B cell (primary cell): Measurements from ENCODE around the gene ELL. TPM values are rescaled to one million over a fixed set of nuclear protein-coding genes. Genes with fewer than 3 reads are reported as not detected.

Experiments
- ATAC-seq: fragments of 200-7000 bp; cut with Tn5 transposase; one replicate; pipeline ENCODE4 v1.10.0; 2021; ENCODE audit warnings: low read depth, mild to moderate bottlenecking, moderate number of reproducible peaks, moderate library complexity
- CTCF ChIA-PET: fragments of 350-600 bp; sonication (Branson Sonifier 250); formaldehyde crosslinking; loops from one replicate; lab custom pipeline; 2021; ENCODE audit warnings: antibody characterized with exemption, inconsistent platforms; lab: Charles Lee
- POLR2A ChIA-PET: fragments of 350-600 bp; sonication (Branson Sonifier 250); formaldehyde crosslinking; loops from one replicate; lab custom pipeline; 2021; ENCODE audit warnings: antibody characterized with exemption; lab: Charles Lee
- DNase-seq: peaks from one replicate; pipeline ENCODE4 v3.0.0; 2013
- H2AFZ ChIP-seq: 2 replicates; pipeline ENCODE4 v1.6.1; 2012; ENCODE audit warnings: mild to moderate bottlenecking, low read depth, low read length; ENCODE audit not compliant: insufficient read depth, poor library complexity, severe bottlenecking
- H3K27ac ChIP-seq, 2 donors: 1 replicate in 1 of 2; 2 replicates in 1 of 2; pipeline ENCODE4 v1.5.1; 2012 to 2013; ENCODE audit warnings: low read length in 2 of 2, mild to moderate bottlenecking in 2 of 2, moderate library complexity in 1 of 2
- H3K27me3 ChIP-seq, 4 experiments: fragments of 200-600 bp in 1 of 4; sonication (generic) in 1 of 4; replicated peaks in 1 of 4; 1 replicate in 2 of 4; 2 replicates in 2 of 4; pipeline versions ENCODE4 v1.6.1 to v1.7.0; 2013 to 2016; ENCODE audit warnings: low read length in 3 of 4, mild to moderate bottlenecking in 2 of 4, mixed read lengths in 1 of 4, moderate library complexity in 1 of 4; ENCODE audit not compliant: insufficient read depth in 4 of 4, control insufficient read depth in 3 of 4; ENCODE audit errors: control extremely low read depth in 1 of 4
- H3K36me3 ChIP-seq, 2 experiments: replicated peaks in 1 of 2; 1 replicate in 1 of 2; 2 replicates in 1 of 2; pipeline versions ENCODE4 v1.6.1 to v1.7.1; 2013; ENCODE audit warnings: low read length in 1 of 2; ENCODE audit not compliant: insufficient read depth in 2 of 2, control insufficient read depth in 1 of 2; ENCODE audit errors: control extremely low read depth in 1 of 2, extremely low read depth in 1 of 2
- H3K4me1 ChIP-seq, 2 donors: fragments of 200-600 bp in 1 of 2; sonication (generic) in 1 of 2; 1 replicate in 1 of 2; 2 replicates in 1 of 2; pipeline versions ENCODE4 v1.5.1 to v1.6.1; 2013 to 2017; ENCODE audit warnings: low read length in 2 of 2; ENCODE audit not compliant: control insufficient read depth in 2 of 2, insufficient read depth in 2 of 2
- H3K4me2 ChIP-seq: replicated peaks from 2 replicates; pipeline ENCODE3; 2012; ENCODE audit warnings: mild to moderate bottlenecking, low read depth, low read length; ENCODE audit not compliant: poor library complexity, severe bottlenecking
- H3K4me3 ChIP-seq, 5 experiments: fragments of 200-600 bp in 1 of 5; sonication (generic) in 1 of 5; 1 replicate in 3 of 5; 2 replicates in 2 of 5; pipeline versions ENCODE4 v1.5.1 to v1.7.0; 2011 to 2016; ENCODE audit warnings: low read length in 4 of 5, mild to moderate bottlenecking in 4 of 5, low read depth in 2 of 5, control low read depth in 1 of 5, moderate library complexity in 1 of 5; ENCODE audit not compliant: insufficient read depth in 1 of 5; ENCODE audit errors: control extremely low read depth in 1 of 5, extremely low read depth in 1 of 5
- H3K79me2 ChIP-seq: fragments of 200-600 bp; sonication (generic); one replicate; pipeline ENCODE4 v1.6.0; 2016; ENCODE audit warnings: low read length; ENCODE audit not compliant: control insufficient read depth, insufficient read depth
- H3K9ac ChIP-seq: fragments of 200-600 bp; sonication (generic); 2 replicates; pipeline ENCODE4 v1.6.1; 2017; ENCODE audit warnings: mild to moderate bottlenecking, low read length, moderate library complexity
- H3K9me3 ChIP-seq, 3 donors: one replicate each; pipeline versions ENCODE4 v1.6.1 to v1.7.1; 2013; ENCODE audit warnings: low read length in 2 of 3; ENCODE audit not compliant: control insufficient read depth in 2 of 3, insufficient read depth in 1 of 3; ENCODE audit errors: control extremely low read depth in 1 of 3
- H4K20me1 ChIP-seq: 2 replicates; pipeline ENCODE4 v1.6.0; 2012; ENCODE audit warnings: mild to moderate bottlenecking, low read length; ENCODE audit not compliant: insufficient read depth, control insufficient read depth, poor library complexity, severe bottlenecking
- H3K27ac Mint-ChIP-seq: one replicate; pipeline ENCODE4 v1.8.0; 2021; ENCODE audit warnings: mixed read lengths
- H3K27me3 Mint-ChIP-seq: one replicate; pipeline ENCODE4 v1.8.0; 2021; ENCODE audit warnings: mixed read lengths
- H3K4me1 Mint-ChIP-seq: one replicate; pipeline ENCODE4 v1.8.0; 2021; ENCODE audit warnings: mixed read lengths
- H3K4me3 Mint-ChIP-seq: one replicate; pipeline ENCODE4 v1.8.0; 2021; ENCODE audit warnings: mixed read lengths
- H3K9me3 Mint-ChIP-seq: one replicate; pipeline ENCODE4 v1.8.0; 2022; ENCODE audit warnings: mixed read lengths; ENCODE audit not compliant: insufficient read depth
- CTCF ChIP-seq: fragments of 200-600 bp; IDR thresholded peaks from one replicate; pipeline ENCODE4 v1.8.0; 2022; ENCODE audit warnings: antibody characterized with exemption, mild to moderate bottlenecking
- EZH2 ChIP-seq: IDR thresholded peaks from 2 replicates; pipeline ENCODE4 v1.6.1; 2012; ENCODE audit warnings: borderline replicate concordance, low read depth, mild to moderate bottlenecking, moderate library complexity, low read length; ENCODE audit not compliant: insufficient read depth, poor library complexity, severe bottlenecking
- WGBS: methylation state at CpG from one replicate; pipeline ENCODE4 v1.1.5; 2013; ENCODE audit warnings: missing lambda C conversion rate; ENCODE audit not compliant: insufficient coverage; 5-methylcytosine and 5-hydroxymethylcytosine counted together
- intact Hi-C: fragments of 100-400 bp; cut with micrococcal nuclease; formaldehyde crosslinking; loops from one replicate; pipeline ENCODE4 v1.10.0; 2022
- polyA plus RNA-seq: library from polyadenylated mRNA; depleted of rRNA; stranded (reverse); fragments of >200 nt; gene quantifications from 2 replicates; pipeline ENCODE4 v1.2.3, GENCODE V29; 2012
- total RNA-seq, 2 donors: library from RNA; stranded (reverse); fragments of 120-200 nt in 1 of 2; gene quantifications; 1 replicate in 1 of 2; 2 replicates in 1 of 2; pipeline versions ENCODE4 v1.2.3 to v1.2.4, GENCODE V29; 2013 to 2022

The ELL gene
- total and polyA plus RNA-seq, 2 donors (not counting 1 experiment from before 2014, with no cell fraction given), result 21.2 to 31.4 TPM

- peaks cover 0 to 55% of the 10 kb centered on the region in 2 experiments for H3K36me3 ChIP-seq
- 95% methylated on average over 21 of the region's 21 CpGs for WGBS
- peaks cover 20% of the 10 kb centered on the region for H4K20me1 ChIP-seq
- Mint-ChIP-seq H3K4me1 (no peaks in the 10 kb centered on the region), H3K27me3 (no peaks in the 10 kb centered on the region), H3K4me3 (no peak overlapping the region), H3K27ac (no peak overlapping the region), H3K9me3 (no peaks in the 10 kb centered on the region)
- DNase-seq (no peak), ATAC-seq (no peak)
- H3K9me3 ChIP-seq, result no peaks in the 10 kb centered on the region
- ChIA-PET POLR2A (no interaction called here), CTCF (interaction anchor here (0.6 to 1.1 kb wide), 4 partner anchors 9 to 531 kb away, joined by 3 to 4 read pairs (median 3); no protein-coding TSS in a partner anchor)
- no peaks in the 10 kb centered on the region for H3K4me1 ChIP-seq
- H2AFZ ChIP-seq, result no peak overlapping the region
- H3K79me2 ChIP-seq, result peaks cover 8% of the 10 kb centered on the region
- no peak overlapping the region for H3K27ac ChIP-seq
- no peak overlapping the region for H3K9ac ChIP-seq
- H3K27me3 ChIP-seq, result no peaks in the 10 kb centered on the region
- intact Hi-C loops, result no loop called here
- TF ChIP-seq CTCF, result no peak
- TF ChIP-seq EZH2, result no peak
- no peak overlapping the region for H3K4me2 ChIP-seq
- no peak overlapping the region for H3K4me3 ChIP-seq
These were observed 64.2 kb downstream of the ELL start for GRCh38 chr19:18457483-18458331.

- Histone ChIP-seq H4K20me1 (peaks cover 20% of the 10 kb centered on the region), H3K9me3 (no peaks in the 10 kb centered on the region), H3K4me1 (no peaks in the 10 kb centered on the region), H3K9ac (no peak overlapping the region), H3K27me3 (no peaks in the 10 kb centered on the region), H3K4me3 (no peak overlapping the region), H3K4me2 (no peak overlapping the region), H3K79me2 (peaks cover 8% of the 10 kb centered on the region), H3K36me3 (peaks cover 0 to 55% of the 10 kb centered on the region in 2 experiments), H3K27ac (no peak overlapping the region), H2AFZ (no peak overlapping the region)
- ATAC-seq (no peak), DNase-seq (no peak)
- Mint-ChIP-seq H3K27ac (no peak overlapping the region), H3K4me3 (no peak overlapping the region), H3K9me3 (no peaks in the 10 kb centered on the region), H3K27me3 (no peaks in the 10 kb centered on the region), H3K4me1 (no peaks in the 10 kb centered on the region)
- intact Hi-C loops, result no loop called here
- TF ChIP-seq EZH2, result no peak
- TF ChIP-seq CTCF, result no peak
- 88% methylated on average over 7 of the region's 9 CpGs for WGBS
- ChIA-PET CTCF (interaction anchor here (0.5 to 1.0 kb wide), 5 partner anchors 8 to 406 kb away, joined by 3 to 4 read pairs (median 3); no protein-coding TSS in a partner anchor), POLR2A (no interaction called here)
These were observed 64.9 kb downstream of the ELL start for GRCh38 chr19:18456974-18457373.
